Measurements from ENCODE around the gene ENC1.

The ENC1 gene

DNA sequence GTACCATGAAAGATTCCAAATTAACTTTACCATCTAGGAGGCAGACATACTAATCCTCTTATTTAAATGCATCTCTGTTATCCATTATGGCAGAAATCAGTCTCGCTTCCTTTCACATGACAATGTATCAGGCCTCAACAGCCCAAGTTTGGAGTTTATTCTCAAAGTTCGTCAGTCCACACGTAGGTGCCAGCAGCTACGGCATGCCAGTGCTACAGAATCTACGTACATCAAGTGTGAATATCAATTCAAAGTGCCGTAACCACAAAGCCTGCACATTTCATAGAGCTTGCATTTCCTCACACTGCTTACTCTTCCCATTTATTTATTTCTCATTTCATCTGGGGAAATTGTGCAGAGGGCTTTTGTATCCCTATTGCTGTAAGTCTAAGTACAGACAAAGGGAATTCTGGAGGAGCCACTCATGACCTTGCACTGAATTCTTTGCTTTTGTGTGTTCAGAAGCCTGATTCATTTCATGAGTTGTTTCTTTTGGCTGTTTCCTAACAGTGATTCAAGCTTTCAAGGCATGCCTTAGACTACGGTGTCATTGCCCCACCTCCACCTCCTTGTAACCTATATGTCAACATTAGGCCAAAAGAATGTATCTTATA is 10.0 kb downstream of the ENC1 start:
- peak; percentile 30 for DNase-seq

DNA sequence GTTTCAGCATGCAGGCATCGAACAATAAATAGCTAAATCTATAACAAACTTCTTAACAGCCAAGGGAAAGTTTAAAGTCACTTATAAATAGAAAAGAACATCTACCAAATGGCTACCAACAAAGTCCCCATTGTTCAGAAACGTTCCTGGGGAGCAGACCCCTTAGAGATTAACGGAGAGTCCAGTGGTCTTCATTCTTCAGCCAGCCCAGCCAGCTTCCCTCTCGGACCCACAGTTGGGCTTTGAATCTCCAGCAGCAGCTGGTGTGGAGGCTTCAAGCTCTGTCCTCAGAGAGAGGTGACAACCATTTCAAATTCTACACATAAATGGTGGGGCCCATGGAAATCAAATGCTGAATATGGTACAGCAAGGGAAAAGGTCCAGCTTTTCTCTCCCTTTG is 11.2 kb downstream of the ENC1 start:
- DNase-seq, result no peak

DNA sequence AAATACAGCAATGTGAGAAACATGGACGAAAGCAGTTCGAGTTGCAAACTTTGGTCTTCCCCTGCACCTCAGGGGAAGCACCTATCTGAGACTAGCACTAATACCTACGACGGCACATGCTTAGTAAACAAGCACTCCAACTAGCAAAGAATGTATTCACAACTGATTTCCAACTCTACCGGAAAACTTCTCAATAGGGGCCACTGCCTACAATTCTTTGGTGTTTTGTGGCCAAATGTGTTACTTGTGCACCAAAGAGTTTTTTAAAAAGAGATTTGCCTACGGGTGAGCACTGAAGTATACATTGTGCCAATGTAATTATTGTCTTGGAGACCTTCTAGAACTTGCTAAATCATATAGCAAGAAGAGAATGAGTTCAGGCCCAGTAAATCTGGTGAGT is 12.2 kb downstream of the ENC1 start:
- no peak for DNase-seq

DNA sequence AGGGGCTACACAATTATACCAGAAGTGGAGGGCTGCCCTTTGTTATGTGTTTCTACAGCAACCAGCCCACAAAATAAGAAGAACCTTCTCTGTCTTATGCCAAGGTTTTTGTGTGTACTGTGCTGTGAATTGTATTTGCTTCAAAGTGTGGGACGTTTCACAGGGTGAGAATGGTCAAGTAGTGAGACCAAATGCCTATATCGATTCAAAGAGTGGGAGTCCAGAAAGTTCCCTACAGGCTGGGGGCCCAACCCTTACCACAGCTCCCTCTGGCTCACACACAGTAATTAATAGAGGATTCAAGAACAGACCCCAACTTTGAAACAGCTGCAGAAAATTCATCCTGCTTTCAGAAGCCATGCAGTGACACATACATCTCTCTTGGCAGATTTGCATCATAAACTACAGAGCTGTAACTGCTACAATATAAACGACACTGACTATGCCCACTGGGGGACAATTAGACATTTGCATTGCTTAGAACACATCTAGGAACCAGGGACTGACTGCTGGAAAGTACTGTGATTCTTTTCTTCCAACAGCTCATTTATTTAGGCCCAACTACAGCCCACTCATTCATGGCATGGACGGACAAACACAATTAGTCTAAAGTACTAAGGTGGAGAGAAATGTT is 12.8 kb downstream of the ENC1 start:
- DNase-seq, result no peak

DNA sequence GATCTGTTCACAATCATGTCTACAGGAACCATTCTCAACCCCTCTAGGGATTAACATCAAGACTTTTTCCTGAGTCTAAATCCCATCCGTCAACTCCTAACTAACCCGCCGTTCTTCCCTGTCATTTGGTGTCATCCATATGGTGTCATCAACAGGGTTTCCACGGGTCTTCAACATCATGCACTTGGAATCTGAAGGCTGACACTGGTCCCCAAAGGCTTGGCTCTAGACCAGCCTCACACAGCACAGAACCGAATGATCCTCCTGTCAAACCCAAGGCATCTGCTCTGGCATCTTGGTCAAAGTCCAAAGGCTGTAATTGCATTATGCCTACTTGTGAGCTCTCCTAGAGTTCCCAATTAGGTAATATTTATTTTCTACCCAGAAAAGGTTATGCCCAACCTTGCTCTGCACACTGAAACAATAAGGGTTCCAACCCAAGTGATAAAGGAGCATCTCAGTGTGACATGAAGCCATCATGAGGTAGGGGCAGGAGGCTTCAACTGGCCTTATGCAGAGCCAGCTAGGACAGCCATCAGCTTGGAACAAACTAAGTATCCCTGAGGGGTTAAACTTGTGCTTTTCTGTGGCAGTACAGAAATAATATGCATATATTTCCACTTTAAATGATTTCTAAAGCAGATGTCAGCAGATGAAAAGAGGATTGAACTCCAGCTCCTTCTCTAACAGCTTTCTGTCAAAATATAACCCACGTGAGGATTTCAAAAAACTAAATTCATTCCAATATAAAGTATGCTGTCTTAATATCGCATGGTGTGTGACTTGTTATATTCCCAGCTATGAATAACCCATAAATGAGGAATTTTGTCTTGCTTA is 13.9 kb downstream of the ENC1 start:
- no peak for DNase-seq

DNA sequence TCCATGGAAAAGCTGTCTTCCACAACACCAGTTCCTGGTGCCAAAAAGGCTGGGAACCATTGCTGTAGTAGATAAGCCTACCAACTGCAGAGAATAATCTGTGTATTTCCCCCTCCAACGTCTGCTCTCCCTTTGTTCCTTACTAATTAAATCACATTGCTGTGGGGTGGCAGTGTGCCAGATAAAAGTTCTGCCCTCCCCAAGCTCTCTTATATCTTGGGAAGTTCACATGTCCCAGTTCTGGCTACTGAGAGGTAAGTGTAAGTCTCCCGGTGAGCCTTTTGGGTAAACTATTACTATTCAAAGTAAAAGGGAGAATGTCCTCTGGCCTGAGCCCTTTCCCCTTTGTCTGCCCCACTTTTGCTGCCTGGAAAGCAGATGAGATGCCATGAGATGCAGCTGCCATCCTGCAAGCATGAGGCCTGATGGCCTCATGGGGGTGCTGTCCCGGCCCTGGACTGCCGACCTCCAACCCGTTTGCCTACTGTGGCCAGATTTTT is 14.7 kb downstream of the ENC1 start:
- DNase-seq, result no peak

DNA sequence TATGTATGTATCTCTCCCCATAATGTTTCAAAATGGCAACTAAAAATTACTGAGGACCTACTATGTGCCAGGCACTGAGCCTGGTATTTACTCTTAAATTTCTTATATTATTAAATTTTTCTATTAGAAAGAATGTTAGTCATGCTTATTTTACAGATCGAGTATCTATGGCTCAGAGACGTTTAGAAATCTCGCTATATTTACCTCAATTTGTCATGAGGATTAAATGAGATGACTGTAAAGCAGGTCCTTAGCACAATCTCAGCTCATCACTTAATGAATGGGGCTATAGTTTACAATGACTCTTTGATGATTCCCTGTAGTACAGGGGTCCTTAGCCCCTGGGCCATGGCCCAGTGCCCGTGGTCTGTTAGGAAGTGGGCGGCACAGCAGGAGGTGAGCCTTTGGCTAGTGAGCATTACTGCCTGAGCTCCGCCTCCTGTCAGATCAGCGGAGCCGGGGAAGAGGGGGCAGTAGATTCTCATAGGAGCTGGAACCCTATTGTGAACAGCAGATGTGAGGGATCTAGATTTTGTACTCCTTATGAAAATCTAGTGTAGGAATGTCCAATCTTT is 15.5 kb downstream of the ENC1 start:
- DNase-seq, result no peak

DNA sequence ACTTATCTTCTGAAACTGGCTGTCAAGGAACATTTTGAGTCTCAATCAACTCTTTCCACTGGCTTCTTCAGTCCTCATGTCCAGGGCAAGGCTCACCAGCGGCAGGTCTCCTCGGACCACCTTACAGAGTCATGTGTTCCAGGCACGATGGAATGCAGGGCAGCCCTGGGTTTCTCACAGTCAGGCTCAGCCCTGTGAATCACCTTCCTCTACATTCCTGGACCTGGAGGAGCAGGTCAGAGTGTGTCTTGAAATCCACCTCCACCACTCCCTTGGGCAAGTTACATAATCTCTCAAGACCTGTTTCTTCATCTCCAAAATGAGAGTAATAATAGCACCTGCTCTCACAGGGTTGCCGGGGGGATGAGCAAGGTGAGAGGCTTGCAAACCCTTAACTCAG is 16.0 kb downstream of the ENC1 start:
- no peak for DNase-seq

DNA sequence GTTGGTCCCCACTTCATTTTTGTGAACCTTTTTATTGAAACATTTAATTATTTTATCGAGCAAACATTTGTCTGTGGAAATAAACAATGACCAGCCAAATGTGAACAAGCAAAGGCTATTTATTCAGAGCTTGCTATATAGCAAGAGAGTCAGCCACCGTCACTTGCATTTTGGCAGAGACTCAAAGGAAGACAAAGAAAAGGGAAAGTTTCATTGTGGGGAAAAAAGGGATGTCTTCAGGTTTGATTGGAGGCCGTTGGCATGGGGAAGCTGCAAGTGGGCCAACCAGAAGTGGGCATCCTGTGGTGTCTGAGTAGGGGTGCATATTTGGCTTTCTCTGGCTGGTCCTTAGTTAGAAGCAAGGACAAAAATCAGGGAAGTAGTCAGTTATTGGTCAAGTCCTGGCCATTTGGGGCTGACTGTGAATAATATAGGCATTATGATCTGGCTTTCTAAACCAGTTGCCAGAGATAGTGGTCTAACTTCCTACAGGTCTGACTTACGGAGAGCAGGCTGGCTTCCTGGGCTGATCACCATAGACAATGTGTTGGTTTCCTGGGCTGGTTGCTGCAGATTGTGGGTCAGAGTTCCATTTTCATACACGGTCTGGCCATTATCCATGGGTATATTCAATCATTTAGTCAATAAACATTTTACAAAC is 16.6 kb downstream of the ENC1 start:
- DNase-seq, result no peak

DNA sequence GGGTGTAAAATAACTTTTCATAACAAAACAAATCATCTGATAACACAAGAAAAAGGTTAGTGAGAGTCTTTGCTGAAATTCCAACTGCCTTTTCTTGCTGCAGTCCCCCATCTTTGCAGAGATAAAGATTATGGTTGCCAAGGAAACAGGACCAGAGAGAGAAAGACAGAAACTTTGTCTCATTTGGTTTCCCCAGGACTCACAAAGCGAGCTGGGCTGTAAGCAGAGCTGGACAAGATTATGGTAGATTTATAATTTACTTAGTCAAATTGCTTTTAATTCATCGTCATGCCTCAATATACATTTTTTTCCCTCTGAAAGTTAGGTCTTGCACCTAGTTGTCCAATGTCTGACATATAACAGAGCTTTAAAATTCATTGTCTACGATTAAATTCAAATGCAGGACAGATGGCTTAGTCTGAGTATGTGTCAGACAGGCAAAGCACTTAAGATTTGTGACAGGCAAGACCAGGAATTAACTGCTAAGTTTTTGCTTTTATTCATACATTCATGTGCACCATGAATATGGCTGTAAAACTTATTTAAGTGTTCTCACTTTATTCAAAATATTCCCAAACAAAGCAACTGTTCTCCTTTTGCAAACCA is 17.4 kb downstream of the ENC1 start:
- DNase-seq, result no peak

DNA sequence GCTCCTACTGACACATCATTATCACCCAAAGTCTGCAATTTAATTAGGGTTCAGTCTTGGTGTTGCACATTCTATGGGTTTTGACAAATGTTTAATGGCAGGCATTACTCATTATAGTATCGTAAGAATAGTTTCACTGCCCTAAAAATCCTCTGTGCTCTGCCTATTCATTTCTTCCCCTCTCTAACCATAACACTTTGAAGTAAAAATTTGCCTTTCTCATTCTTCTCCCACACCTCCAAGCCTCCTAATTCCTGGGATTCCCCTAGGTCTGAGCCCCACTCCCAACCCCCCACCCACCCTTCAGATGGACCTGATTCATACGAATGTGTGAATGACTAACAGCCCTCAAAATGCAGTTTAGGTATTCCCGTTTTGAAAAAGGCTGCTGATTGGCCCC is 18.4 kb downstream of the ENC1 start:
- DNase-seq, result no peak

DNA sequence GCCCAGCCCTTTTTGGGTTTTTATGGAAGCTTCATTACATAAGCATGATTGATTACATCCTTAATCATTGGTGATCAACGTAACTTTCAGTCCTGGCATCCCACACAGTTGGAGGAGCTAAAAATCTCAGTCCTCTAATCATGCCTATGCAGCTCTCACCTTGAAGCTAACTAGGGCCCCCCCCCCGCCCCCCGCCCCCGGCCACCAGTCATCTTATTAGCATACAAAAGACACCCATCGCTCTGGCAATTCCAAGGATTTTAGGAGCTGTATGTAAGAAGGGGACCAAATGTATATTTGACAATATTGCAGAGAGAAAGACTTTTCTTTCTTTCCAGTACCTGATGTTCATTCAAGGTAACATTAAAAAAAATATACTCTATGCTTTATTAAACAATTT is 19.0 kb downstream of the ENC1 start:
- DNase-seq, result no peak

DNA sequence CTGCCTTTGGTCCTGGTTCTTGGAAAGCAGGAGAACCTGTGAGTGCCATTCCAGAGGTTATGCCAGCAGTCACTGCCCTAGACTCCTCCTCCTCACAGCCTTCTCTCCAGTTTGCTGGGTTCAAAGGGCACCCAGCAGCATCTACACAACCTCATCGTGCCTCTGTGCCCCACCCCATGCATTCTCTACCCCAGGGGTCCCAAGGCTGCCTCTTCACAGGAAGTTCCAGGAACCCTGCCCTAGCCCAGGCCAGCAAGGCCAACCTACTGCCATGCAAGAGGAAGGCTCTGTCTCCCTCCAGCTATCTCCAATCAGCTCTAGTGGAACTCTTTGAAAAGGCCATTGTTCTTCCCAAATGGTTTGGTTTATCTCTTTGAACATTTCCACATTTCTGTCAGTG is 21.2 kb downstream of the ENC1 start:
- no peak for DNase-seq

DNA sequence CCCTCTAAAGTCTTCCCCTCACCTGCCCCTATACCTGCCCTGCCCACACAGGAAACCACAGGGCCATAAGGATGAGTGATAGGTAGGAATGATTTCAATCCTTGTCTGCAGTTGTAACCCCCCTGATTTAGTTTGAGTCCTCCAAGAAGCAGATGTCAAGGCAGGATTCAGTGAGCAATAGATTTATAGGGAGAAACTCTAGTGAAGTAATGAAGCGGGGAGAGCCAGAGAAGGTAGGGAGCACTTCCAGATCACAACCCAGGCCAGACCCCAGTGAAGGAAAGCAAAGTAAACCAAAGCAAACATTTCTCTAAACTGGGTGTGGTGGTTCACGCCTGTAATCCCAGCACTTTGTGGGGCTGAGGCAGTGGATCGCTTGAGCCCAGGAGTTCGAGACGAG is 22.4 kb downstream of the ENC1 start:
- no peak for DNase-seq

DNA sequence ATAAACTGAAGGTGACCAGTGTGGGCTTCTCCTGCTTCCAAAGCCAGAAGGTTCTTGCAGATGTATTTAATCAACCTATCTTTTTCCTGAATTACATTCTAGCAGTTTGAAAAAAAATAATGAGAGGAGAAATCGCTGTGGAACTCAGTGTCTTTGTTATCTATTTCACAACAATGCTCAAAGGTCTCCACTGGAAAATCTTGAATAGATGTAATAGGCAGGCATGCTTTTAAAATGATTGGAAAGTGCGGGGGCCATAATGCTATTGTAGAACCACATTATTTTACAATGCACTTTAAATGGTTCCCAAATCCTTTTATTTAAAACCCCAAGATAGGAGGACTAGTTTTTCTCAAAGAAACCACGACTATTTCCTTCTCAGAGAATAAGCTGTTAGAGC is 23.3 kb downstream of the ENC1 start:
- no peak for DNase-seq

DNA sequence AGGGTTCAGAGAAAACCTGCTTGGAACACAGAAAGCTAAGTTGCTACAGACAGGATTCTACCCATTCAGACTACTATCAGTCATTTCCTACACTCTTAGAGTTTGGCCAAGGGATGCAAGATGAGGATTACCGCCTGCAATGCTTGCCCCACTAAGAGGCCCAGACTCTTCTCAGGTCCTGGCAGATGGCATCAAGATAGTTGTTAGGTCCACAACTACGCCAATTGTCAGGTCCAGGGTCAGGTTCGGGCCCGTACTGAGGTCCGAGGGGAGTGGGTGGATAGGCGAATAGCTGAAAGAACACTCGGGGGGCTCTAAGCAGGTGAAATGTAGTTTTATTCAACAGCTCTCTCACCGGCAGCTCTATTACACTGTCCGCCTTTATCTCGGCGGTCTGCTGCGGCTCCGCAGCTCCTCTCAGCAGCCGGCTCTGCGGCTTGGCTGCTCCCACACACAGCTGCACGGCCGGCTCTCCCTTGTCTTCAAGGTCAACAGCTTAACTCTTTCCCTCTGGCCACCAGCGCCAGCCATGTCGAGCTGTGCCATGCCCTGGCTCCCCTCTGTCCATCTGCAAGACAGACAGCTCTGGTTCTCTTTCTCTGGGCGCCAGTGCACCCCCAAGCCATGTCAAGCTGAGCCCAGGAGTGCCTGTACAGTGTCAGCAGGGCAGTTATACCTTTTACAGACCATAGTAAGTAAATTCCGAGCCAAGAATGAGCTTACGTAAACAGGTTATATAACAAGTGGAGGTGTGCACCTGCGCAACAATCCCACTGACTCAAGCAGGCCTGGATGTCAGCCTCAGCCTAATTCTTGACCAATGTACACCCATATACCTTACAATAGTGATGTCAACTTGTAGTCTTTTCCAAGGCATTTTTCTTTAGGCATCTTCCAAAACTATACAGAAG is 24.0 kb downstream of the ENC1 start:
- DNase-seq, result no peak

DNA sequence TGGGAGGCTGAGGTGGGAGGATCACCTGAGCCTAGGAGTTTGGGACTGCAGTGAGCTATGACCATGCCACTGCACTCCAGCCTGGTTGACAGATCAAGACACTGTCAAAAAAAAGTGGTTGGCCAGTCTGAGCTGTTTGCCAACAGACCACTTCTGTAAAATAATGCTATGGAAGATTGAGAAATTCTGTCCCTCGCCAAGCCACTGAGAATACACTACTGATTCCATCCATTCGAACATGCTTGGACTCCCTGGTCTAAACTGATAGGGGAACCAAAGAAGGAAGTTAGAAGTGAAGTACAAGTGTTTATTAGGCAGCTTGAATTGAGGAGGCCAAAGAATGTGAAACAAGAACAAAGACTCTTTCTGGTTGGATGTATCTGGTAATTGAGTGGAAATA is 27.2 kb downstream of the ENC1 start:
- DNase-seq, result no peak

DNA sequence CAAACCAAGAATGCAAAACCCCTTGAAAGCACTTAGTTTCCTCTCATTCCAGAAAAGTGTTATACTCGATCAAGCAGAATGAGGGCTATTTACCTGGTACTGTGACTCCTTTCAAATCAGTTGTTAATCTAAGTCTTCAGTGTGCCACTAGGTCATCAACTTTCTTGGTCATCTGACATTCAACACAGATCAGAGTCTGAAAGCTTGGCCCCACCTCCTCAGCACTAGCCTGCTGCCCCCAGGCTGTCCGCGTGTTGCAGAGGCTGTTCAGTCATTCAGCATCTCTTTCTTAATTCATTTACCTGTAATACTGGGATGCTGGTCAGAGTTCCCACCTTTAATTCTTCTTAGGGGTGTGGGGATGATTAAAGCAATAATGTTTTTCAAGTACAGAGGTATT is 28.5 kb downstream of the ENC1 start:
- no peak for DNase-seq

DNA sequence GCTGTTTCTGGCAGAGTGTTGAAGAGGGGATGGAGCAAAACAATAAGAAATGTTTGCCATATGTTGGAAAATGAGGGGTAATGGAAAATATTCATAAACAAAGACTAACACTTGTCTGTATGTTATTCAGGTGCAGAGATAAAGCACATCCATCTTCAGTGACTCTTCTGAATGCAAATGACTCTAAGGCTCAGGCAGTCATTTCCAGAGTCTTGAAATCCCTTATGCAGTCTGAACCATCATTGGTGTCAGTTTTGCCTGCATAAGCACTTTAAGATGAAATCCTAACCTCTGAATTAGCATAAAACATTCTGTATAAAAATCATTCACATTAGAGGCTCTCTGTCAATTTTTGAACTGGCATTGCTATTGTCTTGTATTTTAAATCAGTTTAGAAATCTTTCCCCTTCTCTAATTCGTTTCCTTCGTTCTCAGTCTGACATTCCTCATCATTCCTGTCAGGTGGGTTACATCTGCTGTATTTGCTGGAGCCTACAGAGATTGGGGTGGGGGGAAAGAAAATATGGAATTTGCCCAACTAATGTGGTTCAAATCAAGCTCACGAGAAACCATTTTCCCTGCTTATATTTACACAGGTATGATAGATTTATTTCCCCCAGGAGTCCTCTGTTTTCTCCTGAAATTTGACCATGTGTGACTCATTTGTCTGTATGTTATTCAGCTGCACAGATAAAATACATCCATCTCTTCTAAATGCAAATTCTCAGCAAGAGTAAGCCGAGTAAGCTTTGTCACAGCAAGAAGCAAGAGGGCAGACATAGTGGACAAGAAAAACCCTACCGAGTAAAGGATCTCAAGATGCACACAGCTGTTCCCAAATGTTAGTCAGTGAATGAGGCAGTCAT is 31.6 kb downstream of the ENC1 start:
- no peak for DNase-seq

DNA sequence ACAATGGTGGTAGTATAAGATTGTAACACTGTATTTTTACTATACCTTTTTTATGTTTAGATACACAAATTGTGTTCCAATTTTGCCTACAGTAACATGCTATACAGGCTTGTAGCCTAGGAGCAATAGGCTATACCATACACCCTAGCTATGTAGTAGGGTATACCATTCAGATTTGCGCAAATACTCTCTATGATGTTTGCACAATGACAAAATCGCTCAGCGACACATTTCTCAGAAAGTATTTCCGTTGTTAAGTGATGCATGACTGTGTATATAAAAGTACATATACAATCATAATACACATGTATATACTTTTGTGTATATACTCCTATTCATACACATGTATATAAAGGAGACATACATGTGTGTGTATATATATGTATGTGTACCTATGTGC is 34.8 kb downstream of the ENC1 start:
- no peak for DNase-seq

DNA sequence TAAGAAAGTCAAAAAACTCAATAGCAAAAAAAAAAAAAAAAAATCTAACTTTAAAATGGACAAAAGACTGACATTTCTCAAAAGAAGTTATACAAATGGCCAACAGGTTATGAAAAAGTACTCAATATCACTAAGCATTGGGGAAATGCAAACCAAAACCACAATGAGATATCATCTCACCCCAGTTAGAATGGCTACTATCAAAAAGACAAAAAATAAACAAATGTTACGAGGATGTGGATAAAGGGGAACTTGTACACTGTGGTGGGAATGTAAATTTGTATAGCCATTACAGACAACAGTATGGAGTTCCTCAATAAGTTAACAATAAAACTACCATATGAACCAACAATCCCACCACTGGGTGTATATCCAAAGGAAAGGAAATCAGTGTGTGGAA is 37.2 kb downstream of the ENC1 start:
- no peak for DNase-seq
